Measurements from ENCODE around the gene ROBO1.

DNA sequence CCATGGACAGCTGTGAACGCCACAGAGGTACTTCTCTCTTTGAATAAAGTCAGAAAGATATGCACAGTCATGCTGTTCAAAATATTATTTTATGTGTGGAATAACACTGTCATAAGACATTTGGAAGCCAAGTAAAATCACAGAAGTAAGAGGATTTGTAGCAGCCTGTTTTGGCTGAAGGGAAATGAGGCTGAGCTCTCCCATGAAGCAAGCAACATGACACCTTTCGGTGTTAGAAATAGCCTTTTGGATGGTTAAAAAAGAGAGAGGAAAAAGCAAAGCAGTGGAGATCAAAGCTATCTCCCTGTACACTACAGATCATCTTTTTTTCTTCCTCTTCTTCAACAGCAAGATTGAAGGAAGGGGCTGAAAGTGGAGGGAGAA, 755.3 kb downstream of the ROBO1 start:
- TF ChIP-seq CTCF (IDR thresholded peaks at IDR 0.05): no peak
- no peak for TF ChIP-seq POLR2A (IDR thresholded peaks at IDR 0.05)

All from right lobe of liver (tissue), 4 donors.